Gastroesophageal sphincter (tissue), 3 donors: ENCODE measurements around the gene TANC1.

Experiments used
- POLR2A ChIP-seq, 2 donors: fragments of 450-650 bp; IDR thresholded peaks; one replicate each; pipeline ENCODE4 v1.6.1; 2017; ENCODE audit warnings: antibody characterized with exemption in 2 of 2, mild to moderate bottlenecking in 2 of 2, moderate library complexity in 1 of 2
- POLR2AphosphoS5 ChIP-seq: sonication (generic); formaldehyde crosslinking; IDR thresholded peaks from one replicate; pipeline ENCODE4 v1.6.1; 2017; ENCODE audit warnings: antibody characterized with exemption
- TF ChIP-seq, protein P1 (sequence below), 4 experiments: fragments of 200-600 bp in 2 of 4; fragments of 450-650 bp in 2 of 4; sonication (generic) in 1 of 4; IDR thresholded peaks; one replicate each; pipeline ENCODE4 v1.5.1; 2017 to 2019; ENCODE audit warnings: antibody characterized with exemption in 4 of 4, mild to moderate bottlenecking in 2 of 4, moderate library complexity in 2 of 4

DNA sequence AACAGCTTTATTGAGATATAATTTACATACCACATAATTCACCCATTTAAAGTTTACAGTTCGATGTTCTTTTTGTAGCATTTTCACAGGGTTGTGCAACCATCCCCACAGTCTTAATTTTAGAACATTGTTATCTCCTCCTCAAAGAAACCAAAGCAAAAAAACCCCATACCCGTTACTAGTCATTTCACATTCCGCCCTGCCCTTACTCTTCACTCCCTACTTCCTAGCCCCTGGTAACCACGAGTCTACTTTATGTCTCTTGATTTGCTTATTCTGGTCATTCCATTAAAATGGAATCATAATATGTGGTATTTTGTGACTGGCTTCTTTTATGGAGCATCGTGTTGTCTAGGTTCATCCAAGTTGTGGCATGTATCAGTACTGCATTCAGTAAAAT, 137.7 kb downstream of the TANC1 start:
- TF ChIP-seq POLR2A (IDR thresholded peaks at IDR 0.05) (no peak), POLR2AphosphoS5 (no peak)
- TF ChIP-seq, protein P1, sequence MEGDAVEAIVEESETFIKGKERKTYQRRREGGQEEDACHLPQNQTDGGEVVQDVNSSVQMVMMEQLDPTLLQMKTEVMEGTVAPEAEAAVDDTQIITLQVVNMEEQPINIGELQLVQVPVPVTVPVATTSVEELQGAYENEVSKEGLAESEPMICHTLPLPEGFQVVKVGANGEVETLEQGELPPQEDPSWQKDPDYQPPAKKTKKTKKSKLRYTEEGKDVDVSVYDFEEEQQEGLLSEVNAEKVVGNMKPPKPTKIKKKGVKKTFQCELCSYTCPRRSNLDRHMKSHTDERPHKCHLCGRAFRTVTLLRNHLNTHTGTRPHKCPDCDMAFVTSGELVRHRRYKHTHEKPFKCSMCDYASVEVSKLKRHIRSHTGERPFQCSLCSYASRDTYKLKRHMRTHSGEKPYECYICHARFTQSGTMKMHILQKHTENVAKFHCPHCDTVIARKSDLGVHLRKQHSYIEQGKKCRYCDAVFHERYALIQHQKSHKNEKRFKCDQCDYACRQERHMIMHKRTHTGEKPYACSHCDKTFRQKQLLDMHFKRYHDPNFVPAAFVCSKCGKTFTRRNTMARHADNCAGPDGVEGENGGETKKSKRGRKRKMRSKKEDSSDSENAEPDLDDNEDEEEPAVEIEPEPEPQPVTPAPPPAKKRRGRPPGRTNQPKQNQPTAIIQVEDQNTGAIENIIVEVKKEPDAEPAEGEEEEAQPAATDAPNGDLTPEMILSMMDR (IDR thresholded peaks at IDR 0.05) = no peak
